Epidermal melanocyte (primary cell): Measurements from ENCODE around the gene IFT20.

Source experiments
- DNase-seq: peaks from one replicate; pipeline ENCODE4 v3.0.0; 2011; ENCODE audit warnings: low spot score; ENCODE audit not compliant: insufficient read length

Gene IFT20

GRCh38 chr17:28335201-28335958 is at the start of gene IFT20, which contains the start of gene TNFAIP1:
IFT20 (minus strand) TSS chr17:28335472; CDS start chr17:28331985, 3,487 bp downstream.
TNFAIP1 (plus strand) TSS chr17:28335761; CDS start chr17:28339522, 3,761 bp downstream.
- peak; percentile 90 for DNase-seq

- DNase-seq = no peak
These were observed 49.7 kb upstream of the IFT20 start for GRCh38 chr17:28385037-28385400.

- DNase-seq = no peak
These were observed 49.2 kb upstream of the IFT20 start for GRCh38 chr17:28384281-28385036.

GRCh38 chr17:28381141-28381825 is 46.0 kb upstream of the IFT20 start:
- no peak for DNase-seq

- DNase-seq = no peak
These were observed 44.8 kb upstream of the IFT20 start for GRCh38 chr17:28379814-28380801.

- no peak for DNase-seq
These were observed 37.6 kb upstream of the IFT20 start for GRCh38 chr17:28372945-28373274.

- no peak for DNase-seq
These were observed 37.1 kb upstream of the IFT20 start for GRCh38 chr17:28372203-28372944.

- DNase-seq = peak; percentile 94
These were observed 36.3 kb upstream of the IFT20 start, which contains the start of gene SARM1 for GRCh38 chr17:28371245-28372202. SARM1 (plus strand) TSS chr17:28371694; CDS start chr17:28372033, 339 bp downstream.

GRCh38 chr17:28370744-28371103 is 35.5 kb upstream of the IFT20 start:
- DNase-seq = no peak

- DNase-seq = no peak
These were observed 34.9 kb upstream of the IFT20 start, which contains the start of gene VTN for GRCh38 chr17:28370035-28370743. VTN (minus strand) TSS chr17:28370307; CDS start chr17:28370203, 104 bp downstream.

- DNase-seq = no peak
These were observed 34.4 kb upstream of the IFT20 start for GRCh38 chr17:28369684-28370034.

GRCh38 chr17:28368915-28369683 is 33.8 kb upstream of the IFT20 start:
- DNase-seq = no peak

- no peak for DNase-seq
These were observed 33.1 kb upstream of the IFT20 start for GRCh38 chr17:28368306-28368831.

- DNase-seq = no peak
These were observed 32.5 kb upstream of the IFT20 start for GRCh38 chr17:28367641-28368305.

GRCh38 chr17:28366605-28367004 is 31.3 kb upstream of the IFT20 start:
- DNase-seq = no peak

- no peak for DNase-seq
These were observed 30.2 kb upstream of the IFT20 start for GRCh38 chr17:28365487-28365886.
